D721Med (cell line): ENCODE results near the gene MARCHF3.

ENCODE experiments used
- DNase-seq: peaks from one replicate; pipeline ENCODE4 v3.0.0; 2011; ENCODE audit warnings: low spot score; ENCODE audit not compliant: insufficient read length
- FAIRE-seq: peaks from 2 replicates; lab custom pipeline; 2011; peaks lifted over from hg19 to GRCh38; lab: Jason Lieb, UNC
- CTCF ChIP-seq: IDR thresholded peaks from 2 replicates; pipeline ENCODE4 v1.5.1; 2012; ENCODE audit warnings: mild to moderate bottlenecking, control low read depth; ENCODE audit not compliant: insufficient read depth; ENCODE audit errors: missing control alignments

The MARCHF3 gene

DNA sequence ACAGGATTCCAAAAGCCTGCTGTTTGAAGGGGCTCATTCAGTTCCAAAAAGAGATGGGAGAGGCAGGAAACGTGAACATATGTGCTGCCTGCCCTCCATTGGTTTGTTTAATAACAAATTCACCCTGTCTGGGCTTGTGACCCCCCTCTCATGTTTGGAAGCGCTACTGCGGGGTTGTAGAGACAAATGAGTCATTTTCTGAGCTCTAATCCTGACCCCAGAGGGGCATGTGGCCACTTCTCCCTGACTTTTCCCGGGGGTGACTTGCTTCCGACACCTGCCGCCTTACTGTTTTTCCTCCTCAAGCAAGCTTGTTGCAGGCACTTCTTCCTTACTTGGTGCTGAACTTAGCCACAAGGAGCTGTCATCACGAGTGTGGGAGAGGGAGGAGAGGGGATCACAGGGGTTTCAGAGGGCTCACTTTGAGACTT, 177.5 kb downstream of the MARCHF3 start:
- no peak for TF ChIP-seq CTCF
- DNase-seq (no peak), FAIRE-seq (no peak)

- TF ChIP-seq CTCF: no peak
- no peak for FAIRE-seq
- no peak for DNase-seq
Measured at GRCh38 chr5:126852091-126852571, 178.2 kb downstream of the MARCHF3 start.

DNA sequence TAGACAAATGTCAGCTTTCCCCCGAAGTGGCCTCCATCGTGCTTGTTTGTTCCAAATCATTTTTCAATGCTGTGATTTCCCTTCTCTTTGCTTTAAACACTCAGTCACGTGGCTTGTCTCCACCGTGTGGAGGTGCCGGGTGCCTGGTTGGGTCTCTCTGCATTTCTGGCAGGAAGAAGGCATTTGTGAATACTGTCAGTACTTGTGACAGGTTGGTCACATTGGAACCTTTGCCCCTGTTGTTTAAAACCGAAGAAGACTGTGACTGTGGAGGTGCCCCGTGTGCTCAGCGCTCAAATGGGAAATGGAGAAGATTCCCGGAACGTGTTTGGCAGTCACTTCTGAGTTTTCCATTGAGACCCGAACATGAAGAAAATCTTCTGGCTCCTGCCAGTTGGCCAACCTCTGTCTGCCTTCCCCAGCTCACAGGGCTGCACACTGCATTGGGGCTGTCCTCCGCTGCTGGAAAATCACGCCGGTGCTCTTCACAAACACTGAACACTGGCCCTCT, 178.8 kb downstream of the MARCHF3 start:
- no peak for TF ChIP-seq CTCF
- DNase-seq (no peak), FAIRE-seq (no peak)

DNA sequence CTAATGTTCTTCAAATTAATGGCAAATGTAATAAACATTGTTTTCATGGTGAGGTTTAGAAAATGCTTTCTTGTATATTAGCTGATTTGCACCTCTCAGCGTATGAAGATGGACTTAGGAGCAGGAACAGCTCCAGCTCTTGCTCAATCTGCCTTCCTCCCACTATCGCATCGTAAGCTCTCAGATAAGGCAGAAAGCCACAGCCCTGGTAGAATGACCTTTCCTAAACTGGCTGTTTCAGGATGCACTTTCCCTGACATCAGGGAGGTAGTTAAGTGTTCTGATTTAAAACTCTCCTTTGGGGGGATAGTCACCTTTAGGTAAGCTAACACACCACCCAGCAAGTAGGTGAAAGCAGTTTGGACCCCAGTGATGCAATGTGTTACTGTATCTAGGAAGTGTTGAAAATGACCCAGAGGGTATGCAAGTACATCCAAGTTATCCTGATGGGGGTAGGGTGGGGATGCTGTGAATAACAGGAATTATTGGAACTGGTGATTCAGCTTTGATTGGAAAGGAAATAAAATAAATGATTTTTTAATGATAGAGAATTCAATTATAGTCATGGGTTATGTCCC, 181.2 kb downstream of the MARCHF3 start:
- FAIRE-seq (no peak), DNase-seq (no peak)
- no peak for TF ChIP-seq CTCF

GRCh38 chr5:126848253-126848652, 182.1 kb downstream of the MARCHF3 start:
- no peak for TF ChIP-seq CTCF
- no peak for DNase-seq
- FAIRE-seq: no peak

GRCh38 chr5:126847826-126848251, 182.5 kb downstream of the MARCHF3 start:
- FAIRE-seq (no peak), DNase-seq (no peak)
- no peak for TF ChIP-seq CTCF

DNA sequence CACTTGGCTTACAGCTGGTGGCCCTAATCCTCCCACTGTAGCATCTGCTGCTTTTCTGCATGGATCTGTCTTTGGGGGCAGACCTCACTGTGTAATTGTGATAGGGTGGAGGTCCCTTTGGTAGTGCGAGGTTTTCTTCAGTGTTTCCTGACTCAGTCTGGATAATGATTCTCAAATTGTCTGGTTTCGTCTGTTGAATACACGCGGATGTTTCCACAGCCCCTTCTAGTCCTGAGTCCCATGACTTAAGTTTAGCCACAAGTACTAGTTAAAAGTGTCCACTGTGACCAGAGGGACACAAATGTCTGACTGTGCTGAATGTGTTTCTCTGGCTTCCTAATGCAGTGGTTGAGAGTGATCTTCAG, 182.9 kb downstream of the MARCHF3 start:
- FAIRE-seq: no peak

More for the DNA sequence above, 182.9 kb downstream of the MARCHF3 start:
- DNase-seq: no peak
- no peak for TF ChIP-seq CTCF
